A549 (cell line): Measurements from ENCODE around the gene ELAVL4. TPM values are rescaled to one million over a fixed set of nuclear protein-coding genes. Genes with fewer than 3 reads are reported as not detected.

Experiments
- ATAC-seq, 2 experiments: fragments of 200-7000 bp in 1 of 2; fragments of >200 bp in 1 of 2; cut with Nextera tagmentation in 1 of 2; cut with Tn5 transposase in 1 of 2; 3 replicates each; pipeline versions ENCODE4 v1.8.0 to v1.9.1; 2018 to 2020; ENCODE audit warnings: mild to moderate bottlenecking in 1 of 2, moderate library complexity in 1 of 2
- CTCF ChIA-PET: fragments of 300-600 bp; sonication (Branson Sonifier 250); formaldehyde crosslinking; extraction: SDS; loops from one replicate; lab custom pipeline; 2021; ENCODE audit warnings: antibody characterized with exemption, inconsistent platforms; lab: Yijun Ruan, JAX
- POLR2A ChIA-PET: fragments of 350-600 bp; formaldehyde crosslinking; extraction: SDS; loops from one replicate; lab custom pipeline; 2021; ENCODE audit warnings: antibody characterized with exemption, inconsistent platforms; lab: Yijun Ruan, JAX
- DNase-seq, 2 experiments: peaks; one replicate each; pipeline versions ENCODE4 v3.0.0 to v3.0.0-alpha.2; 2011 to 2016; ENCODE audit warnings: low read depth in 1 of 2, low spot score in 1 of 2
- FAIRE-seq: peaks from 2 replicates; lab custom pipeline; 2011; peaks lifted over from hg19 to GRCh38; lab: Jason Lieb, UNC
- H3K27ac ChIP-seq, 2 experiments: fragments of >200 bp; sonication (Bioruptor Twin); formaldehyde crosslinking; 3 replicates each; pipeline ENCODE4 v1.5.1; 2016 to 2017
- H3K4me1 ChIP-seq: fragments of >200 bp; sonication (Bioruptor Twin); formaldehyde crosslinking; 3 replicates; pipeline ENCODE4 v1.6.1; 2016
- H3K4me2 ChIP-seq: fragments of >200 bp; sonication (Bioruptor Twin); formaldehyde crosslinking; 3 replicates; pipeline ENCODE4 v1.6.1; 2016
- H3K4me3 ChIP-seq: fragments of >200 bp; sonication (Bioruptor Twin); formaldehyde crosslinking; 3 replicates; pipeline ENCODE4 v1.5.1; 2016
- H3K9me3 ChIP-seq: fragments of >200 bp; sonication (Bioruptor Twin); formaldehyde crosslinking; 3 replicates; pipeline ENCODE4 v1.6.1; 2016
- ATOH8 ChIP-seq: fragments of 250-450 bp; sonication (Bioruptor Pico); IDR thresholded peaks from 2 replicates; pipeline ENCODE4 v1.5.0; 2020; ENCODE audit warnings: low read depth, mild to moderate bottlenecking, moderate library complexity
- CBX8 ChIP-seq: fragments of 200-600 bp; sonication (generic); IDR thresholded peaks from 2 replicates; pipeline ENCODE4 v1.6.1; 2016
- FOSB ChIP-seq: fragments of 250-450 bp; sonication (Bioruptor Pico); IDR thresholded peaks from 2 replicates; pipeline ENCODE4 v1.5.0; 2020; ENCODE audit warnings: mild to moderate bottlenecking, moderate library complexity
- FOXS1 ChIP-seq: fragments of 250-450 bp; sonication (Bioruptor Pico); IDR thresholded peaks from 2 replicates; pipeline ENCODE4 v1.5.0; 2020; ENCODE audit warnings: mild to moderate bottlenecking, moderate library complexity
- HMGXB4 ChIP-seq: fragments of 250-450 bp; sonication (Bioruptor Pico); IDR thresholded peaks from 2 replicates; pipeline ENCODE4 v1.5.0; 2021; ENCODE audit warnings: mild to moderate bottlenecking, moderate library complexity, borderline replicate concordance
- KDM1A ChIP-seq: fragments of 200-600 bp; sonication (generic); IDR thresholded peaks from 2 replicates; pipeline ENCODE4 v1.6.1; 2016; ENCODE audit warnings: low read depth, mild to moderate bottlenecking
- MAZ ChIP-seq: fragments of 150-350 bp; IDR thresholded peaks from 2 replicates; pipeline ENCODE4 v1.6.1; 2014; ENCODE audit warnings: antibody characterized with exemption, low read depth, low read length, borderline replicate concordance
- PHF8 ChIP-seq: fragments of 200-600 bp; sonication (generic); IDR thresholded peaks from 2 replicates; pipeline ENCODE4 v1.6.1; 2016; ENCODE audit warnings: low read depth, mild to moderate bottlenecking, antibody characterized with exemption, moderate library complexity, borderline replicate concordance
- RAD21 ChIP-seq, 2 experiments: fragments of >200 bp in 1 of 2; sonication (Bioruptor Twin) in 1 of 2; formaldehyde crosslinking in 1 of 2; IDR thresholded peaks in 1 of 2; conservative IDR thresholded peaks in 1 of 2; 2 replicates in 1 of 2; 3 replicates in 1 of 2; pipeline ENCODE4 v1.6.1; 2012 to 2018; ENCODE audit warnings: inconsistent platforms in 1 of 2
- RARB ChIP-seq: fragments of 250-450 bp; sonication (Bioruptor Pico); IDR thresholded peaks from 2 replicates; pipeline ENCODE4 v1.8.0; 2021; ENCODE audit warnings: mild to moderate bottlenecking, moderate library complexity
- RCOR1 ChIP-seq: fragments of 150-350 bp; IDR thresholded peaks from 2 replicates; pipeline ENCODE4 v1.6.1; 2014; ENCODE audit warnings: antibody characterized with exemption, low read length, low read depth
- SMC3 ChIP-seq: fragments of >200 bp; sonication (Bioruptor Twin); formaldehyde crosslinking; IDR thresholded peaks from 3 replicates; pipeline ENCODE4 v1.6.1; 2018; ENCODE audit warnings: inconsistent platforms
- TP53 ChIP-seq: fragments of 250-450 bp; sonication (Bioruptor Pico); IDR thresholded peaks from 2 replicates; pipeline ENCODE4 v1.5.0; 2021; ENCODE audit warnings: mild to moderate bottlenecking, moderate library complexity
- ZC3H11A ChIP-seq: fragments of 450-650 bp; IDR thresholded peaks from 2 replicates; pipeline ENCODE4 v1.6.1; 2014; ENCODE audit warnings: antibody characterized with exemption, mild to moderate bottlenecking
- ZFP36 ChIP-seq: fragments of 450-650 bp; IDR thresholded peaks from 2 replicates; pipeline ENCODE4 v1.6.1; 2014; ENCODE audit warnings: borderline replicate concordance; ENCODE audit not compliant: partially characterized antibody
- ZSCAN20 ChIP-seq: fragments of 250-450 bp; sonication (Bioruptor Pico); IDR thresholded peaks from 2 replicates; pipeline ENCODE4 v1.8.0; 2022; ENCODE audit warnings: mild to moderate bottlenecking, moderate library complexity
- WGBS: methylation state at CpG from one replicate; pipeline ENCODE4 v1.1.6; 2017; ENCODE audit errors: missing lambda C conversion rate; 5-methylcytosine and 5-hydroxymethylcytosine counted together
- polyA plus RNA-seq, 4 experiments: library from polyadenylated mRNA; depleted of rRNA in 3 of 4; stranded (reverse); fragments of >200 nt; fragmentation: RNase III in 1 of 4; extraction: RNeasy Plus Mini Kit Qiagen cat#74134 plus additional on column Dnase treatment in 1 of 4; gene quantifications; 2 replicates in 3 of 4; 3 replicates in 1 of 4; pipeline ENCODE4 v1.2.3, GENCODE V29; 2011 to 2017
- TF ChIP-seq, protein P1 (sequence below): fragments of >200 bp; sonication (Bioruptor Twin); formaldehyde crosslinking; IDR thresholded peaks from 2 replicates; pipeline ENCODE4 v1.6.1; 2016
- TF ChIP-seq, protein P2 (sequence below): fragments of >200 bp; sonication (Bioruptor Twin); formaldehyde crosslinking; IDR thresholded peaks from 3 replicates; pipeline ENCODE4 v1.5.1; 2016
- TF ChIP-seq, protein P3 (sequence below): fragments of >200 bp; sonication (Bioruptor Twin); formaldehyde crosslinking; IDR thresholded peaks from 3 replicates; pipeline ENCODE4 v1.6.1; 2016

Gene ELAVL4
- polyA plus RNA-seq, 2 of the 4 experiments (the other 2 are of a cell fraction) = not detected

GRCh38 chr1:50077273-50077672 is 31.4 kb upstream of the ELAVL4 start:
- ChIA-PET CTCF (no interaction called here), POLR2A (no interaction called here)
- no peak for ATAC-seq
- Histone ChIP-seq H3K9me3 (no peaks in the 10 kb centered on the region), H3K4me2 (no peak overlapping the region), H3K27ac (no peak overlapping the region), H3K4me3 (no peak overlapping the region), H3K4me1 (no peaks in the 10 kb centered on the region)
- no peak for DNase-seq
- TF ChIP-seq HMGXB4 = no peak
- TF ChIP-seq PHF8 = no peak
- no peak for TF ChIP-seq RCOR1
- no peak for FAIRE-seq
- 11% methylated on average over 1 of the region's 1 CpG for WGBS

- no peaks in the 10 kb centered on the region for H3K9me3 ChIP-seq
- no peak overlapping the region for H3K4me3 ChIP-seq
- FAIRE-seq = no peak
- no peak for TF ChIP-seq FOXS1 (CRISPR knock-in tag)
- no peak for TF ChIP-seq TP53 (CRISPR knock-in tag)
- TF ChIP-seq, protein P1, sequence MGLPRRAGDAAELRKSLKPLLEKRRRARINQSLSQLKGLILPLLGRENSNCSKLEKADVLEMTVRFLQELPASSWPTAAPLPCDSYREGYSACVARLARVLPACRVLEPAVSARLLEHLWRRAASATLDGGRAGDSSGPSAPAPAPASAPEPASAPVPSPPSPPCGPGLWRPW = no peak
- TF ChIP-seq ATOH8 = no peak
- no peak for TF ChIP-seq CBX8
- no peak for TF ChIP-seq ZSCAN20 (CRISPR knock-in tag)
- TF ChIP-seq FOSB (CRISPR knock-in tag) = no peak
- peak; percentile 10 to 28; a peak in 3 of 5 replicates for TF ChIP-seq RAD21 (conservative IDR thresholded peaks at IDR 0.05 in 1 of 2, IDR thresholded peaks at IDR 0.05 in 1 of 2)
- no peak for TF ChIP-seq MAZ
- TF ChIP-seq ZFP36 = no peak
- TF ChIP-seq, protein P2, sequence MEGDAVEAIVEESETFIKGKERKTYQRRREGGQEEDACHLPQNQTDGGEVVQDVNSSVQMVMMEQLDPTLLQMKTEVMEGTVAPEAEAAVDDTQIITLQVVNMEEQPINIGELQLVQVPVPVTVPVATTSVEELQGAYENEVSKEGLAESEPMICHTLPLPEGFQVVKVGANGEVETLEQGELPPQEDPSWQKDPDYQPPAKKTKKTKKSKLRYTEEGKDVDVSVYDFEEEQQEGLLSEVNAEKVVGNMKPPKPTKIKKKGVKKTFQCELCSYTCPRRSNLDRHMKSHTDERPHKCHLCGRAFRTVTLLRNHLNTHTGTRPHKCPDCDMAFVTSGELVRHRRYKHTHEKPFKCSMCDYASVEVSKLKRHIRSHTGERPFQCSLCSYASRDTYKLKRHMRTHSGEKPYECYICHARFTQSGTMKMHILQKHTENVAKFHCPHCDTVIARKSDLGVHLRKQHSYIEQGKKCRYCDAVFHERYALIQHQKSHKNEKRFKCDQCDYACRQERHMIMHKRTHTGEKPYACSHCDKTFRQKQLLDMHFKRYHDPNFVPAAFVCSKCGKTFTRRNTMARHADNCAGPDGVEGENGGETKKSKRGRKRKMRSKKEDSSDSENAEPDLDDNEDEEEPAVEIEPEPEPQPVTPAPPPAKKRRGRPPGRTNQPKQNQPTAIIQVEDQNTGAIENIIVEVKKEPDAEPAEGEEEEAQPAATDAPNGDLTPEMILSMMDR = peak; percentile 12; the same call in 1 of the 3 replicates
- TF ChIP-seq ZC3H11A = no peak
- TF ChIP-seq SMC3 = 0 out of 3 replicates have a peak, but pooled peaks have one; percentile 16
- no peak for TF ChIP-seq KDM1A
- TF ChIP-seq, protein P3, sequence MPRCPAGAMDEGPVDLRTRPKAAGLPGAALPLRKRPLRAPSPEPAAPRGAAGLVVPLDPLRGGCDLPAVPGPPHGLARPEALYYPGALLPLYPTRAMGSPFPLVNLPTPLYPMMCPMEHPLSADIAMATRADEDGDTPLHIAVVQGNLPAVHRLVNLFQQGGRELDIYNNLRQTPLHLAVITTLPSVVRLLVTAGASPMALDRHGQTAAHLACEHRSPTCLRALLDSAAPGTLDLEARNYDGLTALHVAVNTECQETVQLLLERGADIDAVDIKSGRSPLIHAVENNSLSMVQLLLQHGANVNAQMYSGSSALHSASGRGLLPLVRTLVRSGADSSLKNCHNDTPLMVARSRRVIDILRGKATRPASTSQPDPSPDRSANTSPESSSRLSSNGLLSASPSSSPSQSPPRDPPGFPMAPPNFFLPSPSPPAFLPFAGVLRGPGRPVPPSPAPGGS = no peak
- no peak for TF ChIP-seq RARB
- CTCF ChIA-PET = interaction anchor here (0.8 to 1.1 kb wide), 2 partner anchors 14 to 252 kb away, joined by 3 to 4 read pairs; no protein-coding TSS in a partner anchor
- DNase-seq = peak in 1 of 2 experiments; percentile 6
- no peaks in the 10 kb centered on the region for H3K4me1 ChIP-seq
- 0 out of 6 replicates have a peak, but pooled peaks of 1 of the 2 experiments have one; percentile 33 for ATAC-seq
- POLR2A ChIA-PET = no interaction called here
- no peak overlapping the region for H3K4me2 ChIP-seq
- no peak overlapping the region for H3K27ac ChIP-seq
- WGBS = 6% methylated on average over 3 of the region's 3 CpGs
These were observed 27.7 kb upstream of the ELAVL4 start for GRCh38 chr1:50080904-50081586.
